H1 (cell line): Measurements from ENCODE around the gene ALPL. TPM values are rescaled to one million over a fixed set of nuclear protein-coding genes. Genes with fewer than 3 reads are reported as not detected.

Experiments used
- CTCF ChIA-PET: fragments of 300-600 bp; sonication (Branson Sonifier 250); formaldehyde crosslinking; loops from one replicate; lab custom pipeline; 2021; ENCODE audit not compliant: partially characterized antibody; lab: Charles Lee
- POLR2A ChIA-PET: fragments of 300-600 bp; sonication (Branson Sonifier 250); formaldehyde crosslinking; loops from one replicate; lab custom pipeline; 2021; ENCODE audit warnings: inconsistent platforms; ENCODE audit not compliant: partially characterized antibody; lab: Charles Lee
- DNase-seq, 2 experiments: peaks; one replicate each; pipeline versions ENCODE4 v3.0.0 to v3.0.0-alpha.2; 2010 to 2022; ENCODE audit warnings: low spot score in 2 of 2, low read depth in 1 of 2, mixed read lengths in 1 of 2
- FAIRE-seq: peaks from 2 replicates; lab custom pipeline; 2011; peaks lifted over from hg19 to GRCh38; lab: Jason Lieb, UNC
- H2AFZ ChIP-seq: 2 replicates; pipeline ENCODE4 v1.8.1; 2012; ENCODE audit warnings: low read length, inconsistent platforms
- H2AK5ac ChIP-seq: 2 replicates; pipeline ENCODE4 v1.6.1; 2013; ENCODE audit warnings: low read depth, low read length
- H2BK120ac ChIP-seq: replicated peaks from 2 replicates; pipeline ENCODE3; 2013; ENCODE audit warnings: low read depth, low read length, inconsistent platforms
- H2BK12ac ChIP-seq: 2 replicates; pipeline ENCODE4 v1.6.1; 2013; ENCODE audit warnings: low read depth, low read length
- H2BK15ac ChIP-seq: 2 replicates; pipeline ENCODE4 v1.6.1; 2013; ENCODE audit warnings: low read length
- H2BK20ac ChIP-seq: 2 replicates; pipeline ENCODE4 v1.6.1; 2013; ENCODE audit warnings: low read length
- H2BK5ac ChIP-seq: 2 replicates; pipeline ENCODE4 v1.6.1; 2013; ENCODE audit warnings: low read depth, low read length
- H3K14ac ChIP-seq: 2 replicates; pipeline ENCODE4 v1.6.1; 2013; ENCODE audit warnings: inconsistent platforms; ENCODE audit not compliant: insufficient read length
- H3K18ac ChIP-seq: 2 replicates; pipeline ENCODE4 v1.6.1; 2013; ENCODE audit warnings: low read length; ENCODE audit errors: extremely low read depth
- H3K23ac ChIP-seq: 2 replicates; pipeline ENCODE4 v1.6.1; 2013; ENCODE audit warnings: inconsistent platforms; ENCODE audit not compliant: insufficient read length
- H3K23me2 ChIP-seq: 2 replicates; pipeline ENCODE4 v1.6.1; 2013; ENCODE audit warnings: low read depth, low read length
- H3K27ac ChIP-seq: 2 replicates; pipeline ENCODE4 v1.6.1; 2011; ENCODE audit warnings: low read depth, low read length, inconsistent platforms
- H3K27me3 ChIP-seq, 4 experiments: replicated peaks in 1 of 4; 1 replicate in 1 of 4; 2 replicates in 3 of 4; pipeline versions ENCODE4 v1.6.1 to v1.8.1; 2011 to 2013; ENCODE audit warnings: low read length in 3 of 4, mild to moderate bottlenecking in 3 of 4, inconsistent platforms in 2 of 4, mixed read lengths in 2 of 4, moderate library complexity in 1 of 4; ENCODE audit not compliant: control insufficient read depth in 3 of 4, insufficient read depth in 3 of 4; ENCODE audit errors: extremely low read depth in 1 of 4
- H3K36me3 ChIP-seq, 4 experiments: 2 replicates each; pipeline versions ENCODE4 v1.6.1 to v1.8.1; 2011 to 2013; ENCODE audit warnings: mild to moderate bottlenecking in 4 of 4, low read length in 3 of 4, moderate library complexity in 2 of 4, control low read depth in 1 of 4, inconsistent platforms in 1 of 4; ENCODE audit not compliant: insufficient read depth in 4 of 4, control insufficient read depth in 2 of 4
- H3K4ac ChIP-seq: replicated peaks from 2 replicates; pipeline ENCODE3; 2013; ENCODE audit warnings: low read length, low read depth, mixed read lengths, inconsistent platforms; ENCODE audit not compliant: insufficient read length
- H3K4me1 ChIP-seq, 4 experiments: replicated peaks in 1 of 4; 1 replicate in 1 of 4; 2 replicates in 3 of 4; pipeline versions ENCODE4 v1.6.1 to v1.8.1; 2011 to 2013; ENCODE audit warnings: low read length in 3 of 4, inconsistent platforms in 2 of 4, mixed read lengths in 1 of 4; ENCODE audit not compliant: insufficient read depth in 4 of 4, control insufficient read depth in 3 of 4
- H3K4me2 ChIP-seq, 2 experiments: 2 replicates each; pipeline versions ENCODE4 v1.6.1 to v1.8.1; 2011 to 2013; ENCODE audit warnings: low read depth in 2 of 2, low read length in 2 of 2, control low read depth in 1 of 2, inconsistent platforms in 1 of 2, mild to moderate bottlenecking in 1 of 2; ENCODE audit not compliant: insufficient read depth in 1 of 2
- H3K4me3 ChIP-seq, 4 experiments: fragments of 200-600, 300-600 bp in 1 of 4; sonication (generic), shearing (Covaris generic), sonication (Bioruptor Twin) in 1 of 4; 2 replicates each; pipeline versions ENCODE4 v1.5.1 to v1.8.1; 2011 to 2016; ENCODE audit warnings: low read length in 4 of 4, low read depth in 3 of 4, control low read depth in 2 of 4, inconsistent platforms in 2 of 4, mild to moderate bottlenecking in 2 of 4, mixed read lengths in 1 of 4, moderate library complexity in 1 of 4; ENCODE audit not compliant: insufficient read depth in 2 of 4; ENCODE audit errors: extremely low read depth in 1 of 4
- H3K56ac ChIP-seq: replicated peaks from 2 replicates; pipeline ENCODE3; 2013; ENCODE audit warnings: low read depth, mild to moderate bottlenecking, mixed read lengths, low read length, inconsistent platforms; ENCODE audit not compliant: insufficient read length
- H3K79me1 ChIP-seq: 2 replicates; pipeline ENCODE4 v1.6.1; 2013; ENCODE audit warnings: low read depth, low read length, control low read depth
- H3K79me2 ChIP-seq, 2 experiments: 2 replicates each; pipeline versions ENCODE4 v1.6.1 to v1.8.1; 2012 to 2013; ENCODE audit warnings: low read length in 2 of 2, mild to moderate bottlenecking in 2 of 2, inconsistent platforms in 1 of 2; ENCODE audit not compliant: insufficient read depth in 2 of 2, control insufficient read depth in 1 of 2
- H3K9ac ChIP-seq, 4 experiments: replicated peaks in 1 of 4; 1 replicate in 1 of 4; 2 replicates in 3 of 4; pipeline versions ENCODE4 v1.6.1 to v1.8.1; 2011 to 2013; ENCODE audit warnings: low read depth in 3 of 4, low read length in 3 of 4, control low read depth in 2 of 4, mild to moderate bottlenecking in 2 of 4, moderate library complexity in 2 of 4, inconsistent platforms in 1 of 4; ENCODE audit errors: extremely low read depth in 1 of 4
- H3K9me3 ChIP-seq, 2 experiments: 2 replicates each; pipeline versions ENCODE4 v1.6.1 to v1.8.1; 2012 to 2013; ENCODE audit warnings: mild to moderate bottlenecking in 2 of 2, moderate library complexity in 2 of 2, control low read depth in 1 of 2, inconsistent platforms in 1 of 2, low read depth in 1 of 2, low read length in 1 of 2, mixed read lengths in 1 of 2; ENCODE audit not compliant: insufficient read depth in 2 of 2
- H4K20me1 ChIP-seq, 2 experiments: replicated peaks in 1 of 2; 2 replicates each; pipeline versions ENCODE3 to v1.8.1; 2011 to 2013; ENCODE audit warnings: inconsistent platforms in 2 of 2, low read length in 2 of 2, mild to moderate bottlenecking in 1 of 2; ENCODE audit not compliant: insufficient read depth in 2 of 2, control insufficient read depth in 1 of 2
- H4K5ac ChIP-seq: 2 replicates; pipeline ENCODE4 v1.6.1; 2013; ENCODE audit warnings: low read length, low read depth, mixed read lengths, inconsistent platforms; ENCODE audit not compliant: insufficient read length
- H4K8ac ChIP-seq: 2 replicates; pipeline ENCODE4 v1.8.0; 2013; ENCODE audit warnings: mild to moderate bottlenecking, moderate library complexity, low read length, inconsistent platforms; ENCODE audit not compliant: insufficient read depth; ENCODE audit errors: extremely low read depth
- H4K91ac ChIP-seq: replicated peaks from 2 replicates; pipeline ENCODE3; 2013; ENCODE audit warnings: low read length, mixed read lengths, inconsistent platforms; ENCODE audit not compliant: insufficient read length
- EP300 ChIP-seq, 2 experiments: IDR thresholded peaks; 1 replicate in 1 of 2; 2 replicates in 1 of 2; pipeline ENCODE4 v1.6.1; 2011 to 2012; ENCODE audit warnings: low read depth in 2 of 2, low read length in 2 of 2, mild to moderate bottlenecking in 2 of 2, borderline replicate concordance in 1 of 2, inconsistent platforms in 1 of 2, moderate library complexity in 1 of 2
- KDM1A ChIP-seq: fragments of 200-600, 300-600 bp; sonication (generic); IDR thresholded peaks from 2 replicates; pipeline ENCODE4 v1.7.1; 2016; ENCODE audit warnings: mild to moderate bottlenecking, low read length, borderline replicate concordance
- KDM5A ChIP-seq: fragments of 200-600 bp; IDR thresholded peaks from 2 replicates; pipeline ENCODE4 v1.7.1; 2012; ENCODE audit warnings: mild to moderate bottlenecking, low read length, inconsistent platforms, mixed read lengths
- RAD21 ChIP-seq, 2 experiments: IDR thresholded peaks in 1 of 2; conservative IDR thresholded peaks in 1 of 2; 2 replicates each; pipeline ENCODE4 v1.6.1; 2011; ENCODE audit warnings: low read depth in 2 of 2, low read length in 2 of 2, improper control_type of control experiment in 1 of 2, inconsistent platforms in 1 of 2, mild to moderate bottlenecking in 1 of 2, moderate library complexity in 1 of 2
- RFX5 ChIP-seq: IDR thresholded peaks from 2 replicates; pipeline ENCODE4 v1.6.1; 2011; ENCODE audit warnings: low read depth, low read length, improper control_type of control experiment, borderline replicate concordance
- SAP30 ChIP-seq: fragments of 300-600 bp; sonication (generic); IDR thresholded peaks from 2 replicates; pipeline ENCODE4 v1.7.1; 2012; ENCODE audit warnings: low read length, moderate library complexity, mild to moderate bottlenecking, inconsistent platforms; ENCODE audit not compliant: insufficient read depth, insufficient replicate concordance
- SP4 ChIP-seq: IDR thresholded peaks from 2 replicates; pipeline ENCODE4 v1.6.1; 2012; ENCODE audit warnings: low read length, inconsistent platforms
- WGBS, 2 experiments: shearing (Covaris generic) in 1 of 2; methylation state at CpG; one replicate each; pipeline versions ENCODE4 v1.1.6 to v1.1.7; 2013 to 2015; ENCODE audit warnings: low lambda C conversion rate in 2 of 2, mixed read lengths in 2 of 2, inconsistent platforms in 1 of 2, low coverage in 1 of 2, missing lambda C conversion rate in 1 of 2; ENCODE audit not compliant: insufficient replicate concordance in 2 of 2, insufficient coverage in 1 of 2, insufficient read length in 1 of 2; ENCODE audit errors: extremely low coverage in 1 of 2, missing lambda C conversion rate in 1 of 2; 5-methylcytosine and 5-hydroxymethylcytosine counted together
- polyA plus RNA-seq, 7 experiments: library from polyadenylated mRNA; depleted of rRNA in 3 of 7; stranded (reverse) in 5 of 7; unstranded in 2 of 7; fragments of >200 nt in 5 of 7; fragments of 200-250 nt in 2 of 7; gene quantifications; 1 replicate in 5 of 7; 2 replicates in 1 of 7; 4 replicates in 1 of 7; pipeline versions ENCODE4 v1.2.1 to v1.2.3, GENCODE V29; 2011 to 2013; ENCODE audit warnings: missing spikeins in 2 of 7, mixed read lengths in 2 of 7
- total RNA-seq: library from RNA; stranded (reverse); fragmentation: NEBNext Ultra II Directional; extraction: Animal tissue kit (Norgen Biotek cat#: 25700); gene quantifications from 2 replicates; pipeline ENCODE4 v1.2.1, GENCODE V29; 2021

The ALPL gene
- total and polyA plus RNA-seq, 2 of the 8 experiments (the other 6 are each of a cell fraction or from before 2014, with no cell fraction given), result 175 to 362 TPM

- TF ChIP-seq SAP30 (no peak), KDM1A (no peak), RAD21 (IDR thresholded peaks at IDR 0.05 in 1 of 2, conservative IDR thresholded peaks at IDR 0.05 in 1 of 2; ENCODE audit: low read depth in 2 of 2, low read length in 2 of 2) (no peak), EP300 (IDR thresholded peaks at IDR 0.05; ENCODE audit: borderline replicate concordance in 1 of 2, low read depth in 2 of 2, low read length in 2 of 2) (no peak), SP4 (no peak), KDM5A (no peak), RFX5 (no peak)
- TF ChIP-seq, all 59 proteins: peak for 0
- CTCF ChIA-PET, result interaction anchor here (0.6 to 1.6 kb wide), 7 partner anchors 10 to 351 kb away, joined by 3 to 7 read pairs (median 3); no protein-coding TSS in a partner anchor
- 72% methylated on average over 12 of the region's 16 CpGs; no CpG with 5 or more reads in 1 of the 2 experiments for WGBS, 2 experiments
Measured at GRCh38 chr1:21620496-21620895, 111.3 kb downstream of the ALPL start.

More at GRCh38 chr1:21620496-21620895, 111.3 kb downstream of the ALPL start:
- Histone ChIP-seq H3K79me2 (no peaks in the 10 kb centered on the region), H2BK12ac (no peak overlapping the region), H3K18ac (no peak overlapping the region), H3K9ac (no peak overlapping the region), H2AK5ac (no peak overlapping the region; the same call in 1 of the 2 replicates), H4K5ac (no peak overlapping the region), H2BK5ac (no peak overlapping the region), H3K27me3 (peaks cover 0 to 26% (median 13%) of the 10 kb centered on the region in 4 experiments; a peak in 5 of 7 replicates), H4K91ac (no peak overlapping the region), H3K79me1 (no peaks in the 10 kb centered on the region), H3K9me3 (no peaks in the 10 kb centered on the region), H3K4ac (no peak overlapping the region), H3K4me1 (peaks cover 0 to 23% (median 17%) of the 10 kb centered on the region in 4 experiments; a peak in 6 of 7 replicates), H2AFZ (no peak overlapping the region), H3K56ac (no peak overlapping the region), H4K20me1 (peaks cover 3 to 13% of the 10 kb centered on the region in 2 experiments), H3K36me3 (no peaks in the 10 kb centered on the region), H2BK120ac (no peak overlapping the region), H3K23me2 (peaks cover 3% of the 10 kb centered on the region), H3K14ac (no peak overlapping the region), H2BK15ac (no peak overlapping the region), H3K4me2 (no peak overlapping the region), H3K4me3 (no peak overlapping the region), H2BK20ac (no peak overlapping the region), H4K8ac (no peak overlapping the region), H3K23ac (no peak overlapping the region), H3K27ac (no peak overlapping the region)
- DNase-seq (no peak), FAIRE-seq (no peak)
- POLR2A ChIA-PET, result interaction anchor here (1.0 to 2.9 kb wide), 3 partner anchors 11 to 24 kb away, joined by 3 to 14 read pairs (median 5); no protein-coding TSS in a partner anchor
